Measurements from ENCODE around the gene KIAA2012.

The KIAA2012 gene

GRCh38 chr2:202149155-202149762 lies 76.2 kb downstream of the KIAA2012 start:
- Histone ChIP-seq H3K27ac (ENCODE audit: low read depth, low read length) (no peak overlapping the region), H4K20me1 (ENCODE audit: control insufficient read depth, insufficient read depth, low read depth, low read length) (no peaks in the 10 kb centered on the region), H3K9me3 (ENCODE audit: control insufficient read depth, insufficient read depth, low read length) (no peaks in the 10 kb centered on the region), H3K4me1 (ENCODE audit: control insufficient read depth, low read length) (no peaks in the 10 kb centered on the region), H3K4me2 (ENCODE audit: low read length) (no peak overlapping the region), H3K9me2 (replicated peaks; ENCODE audit: control insufficient read depth, low read length) (no peaks in the 10 kb centered on the region), H3F3A (ENCODE audit: control insufficient read depth, insufficient read depth) (no peaks in the 10 kb centered on the region), H3K27me3 (ENCODE audit: control insufficient read depth, low read length) (peaks cover 3% of the 10 kb centered on the region; the same call in 1 of the 2 replicates), H3K36me3 (ENCODE audit: control insufficient read depth, low read length) (no peaks in the 10 kb centered on the region), H3K4me3 (ENCODE audit: low read length) (no peak overlapping the region), H3K79me2 (ENCODE audit: control insufficient read depth, low read length) (no peaks in the 10 kb centered on the region)
- TF ChIP-seq EZH2phosphoT487 (IDR thresholded peaks at IDR 0.05; ENCODE audit: borderline replicate concordance, low read length) (no peak), CTCF (IDR thresholded peaks at IDR 0.05; ENCODE audit: low read depth, low read length, poor library complexity, severe bottlenecking) (no peak)

- Histone ChIP-seq H3K79me2 (ENCODE audit: control insufficient read depth, low read length) (no peaks in the 10 kb centered on the region), H3K4me3 (ENCODE audit: low read length) (no peak overlapping the region), H3K9me3 (ENCODE audit: control insufficient read depth, insufficient read depth, low read length) (no peaks in the 10 kb centered on the region), H3K4me1 (ENCODE audit: control insufficient read depth, low read length) (no peaks in the 10 kb centered on the region), H3K36me3 (ENCODE audit: control insufficient read depth, low read length) (no peaks in the 10 kb centered on the region), H3F3A (ENCODE audit: control insufficient read depth, insufficient read depth) (no peaks in the 10 kb centered on the region), H3K4me2 (ENCODE audit: low read length) (no peak overlapping the region), H3K27me3 (ENCODE audit: control insufficient read depth, low read length) (peaks cover 3% of the 10 kb centered on the region; the same call in 1 of the 2 replicates), H4K20me1 (ENCODE audit: control insufficient read depth, insufficient read depth, low read depth, low read length) (no peaks in the 10 kb centered on the region), H3K27ac (ENCODE audit: low read depth, low read length) (no peak overlapping the region), H3K9me2 (replicated peaks; ENCODE audit: control insufficient read depth, low read length) (no peaks in the 10 kb centered on the region)
- TF ChIP-seq CTCF (IDR thresholded peaks at IDR 0.05; ENCODE audit: low read depth, low read length, poor library complexity, severe bottlenecking) (no peak), EZH2phosphoT487 (IDR thresholded peaks at IDR 0.05; ENCODE audit: borderline replicate concordance, low read length) (no peak)
Observed at GRCh38 chr2:202149936-202150335, 76.9 kb downstream of the KIAA2012 start.

- TF ChIP-seq CTCF (IDR thresholded peaks at IDR 0.05; ENCODE audit: low read depth, low read length, poor library complexity, severe bottlenecking) (no peak), EZH2phosphoT487 (IDR thresholded peaks at IDR 0.05; ENCODE audit: borderline replicate concordance, low read length) (no peak)
- no peaks in the 10 kb centered on the region for H3K9me3 ChIP-seq (ENCODE audit: control insufficient read depth, insufficient read depth, low read length)
- H3K79me2 ChIP-seq (ENCODE audit: control insufficient read depth, low read length): no peaks in the 10 kb centered on the region
- no peak overlapping the region for H3K27ac ChIP-seq (ENCODE audit: low read depth, low read length)
- H4K20me1 ChIP-seq (ENCODE audit: control insufficient read depth, insufficient read depth, low read depth, low read length): no peaks in the 10 kb centered on the region
- H3K4me3 ChIP-seq (ENCODE audit: low read length): no peak overlapping the region
- no peaks in the 10 kb centered on the region for H3K36me3 ChIP-seq (ENCODE audit: control insufficient read depth, low read length)
- no peaks in the 10 kb centered on the region for H3K4me1 ChIP-seq (ENCODE audit: control insufficient read depth, low read length)
- H3K27me3 ChIP-seq (ENCODE audit: control insufficient read depth, low read length): peaks cover 3% of the 10 kb centered on the region; the same call in 1 of the 2 replicates
- no peaks in the 10 kb centered on the region for H3K9me2 ChIP-seq (replicated peaks; ENCODE audit: control insufficient read depth, low read length)
- H3K4me2 ChIP-seq (ENCODE audit: low read length): no peak overlapping the region
- no peaks in the 10 kb centered on the region for H3F3A ChIP-seq (ENCODE audit: control insufficient read depth, insufficient read depth)
Observed at GRCh38 chr2:202152104-202152715, 79.2 kb downstream of the KIAA2012 start.
